ENCODE data around the gene SLC35B3.
"Not testable (repeated sequence)": the region's sequence is repeated elsewhere in the genome, so short reads cannot be mapped to it uniquely, and the experiment has no call there.

The SLC35B3 gene

GRCh38 chr6:8462694-8463093 lies 27.3 kb upstream of the SLC35B3 start:
- DNase-seq (ENCODE audit: low read depth): no peak
- in situ Hi-C loops (cut with HindIII; ENCODE audit: low sequenced_read_pairs): no loop called here
- TF ChIP-seq CTCF (IDR thresholded peaks at IDR 0.05; ENCODE audit: low read depth, low read length, missing control alignments): no peak
- H3K4me3 ChIP-seq (ENCODE audit: low read depth, low read length): no peak overlapping the region

- no peak for TF ChIP-seq CTCF (IDR thresholded peaks at IDR 0.05; ENCODE audit: low read depth, low read length, missing control alignments)
- H3K4me3 ChIP-seq (ENCODE audit: low read depth, low read length): no peak overlapping the region
- no peak for DNase-seq (ENCODE audit: low read depth)
- in situ Hi-C loops (cut with HindIII; ENCODE audit: low sequenced_read_pairs): no loop called here
Measured at GRCh38 chr6:8462169-8462568, 26.8 kb upstream of the SLC35B3 start.

GRCh38 chr6:8446391-8446790 lies 11.0 kb upstream of the SLC35B3 start:
- TF ChIP-seq CTCF (IDR thresholded peaks at IDR 0.05; ENCODE audit: low read depth, low read length, missing control alignments): no peak
- DNase-seq (ENCODE audit: low read depth): no peak
- in situ Hi-C loops (cut with HindIII; ENCODE audit: low sequenced_read_pairs): no loop called here
- no peak overlapping the region for H3K4me3 ChIP-seq (ENCODE audit: low read depth, low read length)

GRCh38 chr6:8445930-8446329 lies 10.6 kb upstream of the SLC35B3 start:
- H3K4me3 ChIP-seq (ENCODE audit: low read depth, low read length); DNase-seq (ENCODE audit: low read depth); in situ Hi-C loops (cut with HindIII; ENCODE audit: low sequenced_read_pairs): not testable (repeated sequence)

- in situ Hi-C loops (cut with HindIII; ENCODE audit: low sequenced_read_pairs): no loop called here
- TF ChIP-seq CTCF (IDR thresholded peaks at IDR 0.05; ENCODE audit: low read depth, low read length, missing control alignments): no peak
- no peak for DNase-seq (ENCODE audit: low read depth)
- H3K4me3 ChIP-seq (ENCODE audit: low read depth, low read length): no peak overlapping the region
Measured at GRCh38 chr6:8442150-8442549, 6.8 kb upstream of the SLC35B3 start.

- DNase-seq (ENCODE audit: low read depth): no peak
- in situ Hi-C loops (cut with HindIII; ENCODE audit: low sequenced_read_pairs): no loop called here
- no peak overlapping the region for H3K4me3 ChIP-seq (ENCODE audit: low read depth, low read length)
- no peak for TF ChIP-seq CTCF (IDR thresholded peaks at IDR 0.05; ENCODE audit: low read depth, low read length, missing control alignments)
Measured at GRCh38 chr6:8441452-8441851, 6.1 kb upstream of the SLC35B3 start.

- in situ Hi-C loops (cut with HindIII; ENCODE audit: low sequenced_read_pairs): no loop called here
- no peak for TF ChIP-seq CTCF (IDR thresholded peaks at IDR 0.05; ENCODE audit: low read depth, low read length, missing control alignments)
- DNase-seq (ENCODE audit: low read depth): no peak
- H3K4me3 ChIP-seq (ENCODE audit: low read depth, low read length): no peak overlapping the region
Measured at GRCh38 chr6:8439601-8440268, 4.4 kb upstream of the SLC35B3 start.
